ENCODE results near the gene WNT3A.

- TF ChIP-seq FOXM1 (IDR thresholded peaks at IDR 0.05; ENCODE audit: low read depth): no peak
- no peak for TF ChIP-seq ZBTB33 (IDR thresholded peaks at IDR 0.05; ENCODE audit: borderline replicate concordance, low read depth)
Observed at GRCh38 chr1:228041316-228041715, 34.5 kb downstream of the WNT3A start.

Data from SK-N-SH (cell line).